GM21360 (cell line): ENCODE data around the gene ZNF792.
"Not testable (repeated sequence)": the region's sequence is repeated elsewhere in the genome, so short reads cannot be mapped to it uniquely, and the experiment has no call there.

ENCODE experiments used
- ATAC-seq: cut with Tn5 transposase; IDR thresholded peaks from one replicate; pipeline ENCODE4 v1.9.1; 2021; ENCODE audit warnings: mild to moderate bottlenecking, moderate library complexity; ENCODE audit not compliant: unreplicated experiment

The ZNF792 gene

GRCh38 chr19:34926361-34926684, 37.7 kb downstream of the ZNF792 start:
- ATAC-seq, result no peak

GRCh38 chr19:34925278-34925855, 38.7 kb downstream of the ZNF792 start:
- ATAC-seq, result no peak

- not testable (repeated sequence) for ATAC-seq
Measured at GRCh38 chr19:34920090-34920786, 43.8 kb downstream of the ZNF792 start.

DNA sequence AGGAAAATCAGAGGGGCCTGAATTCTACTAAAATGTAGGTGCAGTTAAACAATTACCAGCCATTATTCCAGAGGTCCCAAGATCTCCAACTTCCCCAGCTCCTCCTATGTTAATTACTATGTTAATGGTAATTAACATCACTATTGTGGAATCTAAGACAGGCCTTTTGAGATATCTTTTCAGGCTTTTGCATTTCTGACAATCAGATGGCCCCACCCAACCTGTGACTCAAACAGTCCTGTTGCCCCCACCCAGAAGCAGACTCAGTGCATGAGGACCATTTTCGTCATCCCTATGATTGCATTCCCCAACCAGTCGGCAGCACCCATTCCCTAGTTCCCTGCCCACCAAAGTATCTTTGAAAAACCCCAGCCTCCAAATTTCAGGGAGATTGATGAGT, 45.8 kb downstream of the ZNF792 start:
- ATAC-seq, result no peak

DNA sequence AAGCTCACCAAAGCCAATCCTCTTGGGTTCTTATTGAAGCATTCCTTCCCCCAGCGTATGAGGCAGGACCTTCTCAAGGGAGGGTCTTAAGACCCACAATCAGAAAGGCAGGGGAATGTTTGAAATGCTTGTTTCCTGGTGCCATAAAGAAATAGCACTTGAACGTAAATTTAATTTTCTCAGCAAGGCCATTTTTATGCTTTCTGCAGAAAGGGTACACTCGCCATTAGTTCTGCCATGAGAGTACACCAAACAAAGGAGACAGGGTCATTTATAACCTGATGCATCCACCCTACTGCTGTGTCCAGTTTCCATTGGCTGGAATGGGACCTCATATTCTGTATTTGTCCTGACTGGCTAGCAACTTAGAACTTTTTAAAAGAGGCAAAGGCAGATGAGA, 46.9 kb downstream of the ZNF792 start:
- not testable (repeated sequence) for ATAC-seq

DNA sequence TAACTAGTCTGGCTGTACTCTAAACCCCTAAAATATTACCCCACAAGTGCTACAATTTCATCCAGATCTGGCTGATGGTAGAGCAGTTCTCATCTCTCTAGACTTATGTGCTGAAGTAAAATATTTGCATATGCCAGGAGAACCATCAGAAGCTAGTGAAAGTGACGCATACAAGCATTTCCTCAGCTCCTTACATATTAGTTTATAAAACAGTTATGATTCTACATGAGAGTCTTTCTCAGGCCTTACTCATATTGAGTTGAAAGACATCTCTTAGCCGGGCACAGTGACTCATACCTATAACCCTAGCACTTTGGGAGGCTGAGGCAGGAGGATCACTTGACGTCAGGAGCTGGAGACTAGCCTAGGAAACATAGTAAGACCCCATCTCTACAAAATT, 53.3 kb downstream of the ZNF792 start:
- ATAC-seq, result no peak
